GM10847 (cell line): ENCODE measurements around the gene AHCYL1.

Source experiments
- POLR2A ChIP-seq: IDR thresholded peaks from 2 replicates; pipeline ENCODE4 v1.6.1; 2011; ENCODE audit not compliant: insufficient read length; ENCODE audit errors: extremely low read depth

Gene AHCYL1

GRCh38 chr1:110035236-110035752 is 50.7 kb downstream of the AHCYL1 start:
- no peak for TF ChIP-seq POLR2A

- TF ChIP-seq POLR2A = no peak
Observed at GRCh38 chr1:110038271-110038670, 53.7 kb downstream of the AHCYL1 start.

GRCh38 chr1:110039641-110040040 is 55.1 kb downstream of the AHCYL1 start:
- TF ChIP-seq POLR2A = no peak

GRCh38 chr1:110040548-110040947 is 56.0 kb downstream of the AHCYL1 start:
- no peak for TF ChIP-seq POLR2A

GRCh38 chr1:110043016-110043415 is 58.5 kb downstream of the AHCYL1 start:
- TF ChIP-seq POLR2A = no peak

- TF ChIP-seq POLR2A = no peak
Observed at GRCh38 chr1:110047463-110047862, 62.9 kb downstream of the AHCYL1 start.

GRCh38 chr1:110048240-110048639 is 63.7 kb downstream of the AHCYL1 start:
- no peak for TF ChIP-seq POLR2A

- TF ChIP-seq POLR2A = no peak
Observed at GRCh38 chr1:110048923-110049601, 64.5 kb downstream of the AHCYL1 start.

GRCh38 chr1:110049801-110050601 is 65.4 kb downstream of the AHCYL1 start:
- TF ChIP-seq POLR2A = no peak

- no peak for TF ChIP-seq POLR2A
Observed at GRCh38 chr1:110050602-110051261, 66.2 kb downstream of the AHCYL1 start.

GRCh38 chr1:110051262-110051648 is 66.7 kb downstream of the AHCYL1 start:
- TF ChIP-seq POLR2A = no peak

- TF ChIP-seq POLR2A = no peak
Observed at GRCh38 chr1:110053552-110054428, 69.2 kb downstream of the AHCYL1 start.

GRCh38 chr1:110055493-110056284 is 71.1 kb downstream of the AHCYL1 start:
- no peak for TF ChIP-seq POLR2A

GRCh38 chr1:110056285-110056683 is 71.7 kb downstream of the AHCYL1 start:
- TF ChIP-seq POLR2A = no peak
